ENCODE data around the gene CCDC172. TPM values are rescaled to one million over a fixed set of nuclear protein-coding genes. Genes with fewer than 3 reads are reported as not detected.

The CCDC172 gene, protein sequence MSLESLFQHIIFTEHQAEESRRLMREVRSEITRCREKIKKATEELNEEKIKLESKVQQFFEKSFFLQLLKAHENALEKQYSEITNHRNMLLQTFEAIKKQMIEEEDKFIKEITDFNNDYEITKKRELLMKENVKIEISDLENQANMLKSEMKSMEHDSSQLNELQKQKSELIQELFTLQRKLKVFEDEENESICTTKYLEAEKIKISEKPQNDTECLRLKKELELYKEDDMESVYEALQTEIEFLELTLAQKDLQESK
- not detected in 3 replicates for total RNA-seq

DNA sequence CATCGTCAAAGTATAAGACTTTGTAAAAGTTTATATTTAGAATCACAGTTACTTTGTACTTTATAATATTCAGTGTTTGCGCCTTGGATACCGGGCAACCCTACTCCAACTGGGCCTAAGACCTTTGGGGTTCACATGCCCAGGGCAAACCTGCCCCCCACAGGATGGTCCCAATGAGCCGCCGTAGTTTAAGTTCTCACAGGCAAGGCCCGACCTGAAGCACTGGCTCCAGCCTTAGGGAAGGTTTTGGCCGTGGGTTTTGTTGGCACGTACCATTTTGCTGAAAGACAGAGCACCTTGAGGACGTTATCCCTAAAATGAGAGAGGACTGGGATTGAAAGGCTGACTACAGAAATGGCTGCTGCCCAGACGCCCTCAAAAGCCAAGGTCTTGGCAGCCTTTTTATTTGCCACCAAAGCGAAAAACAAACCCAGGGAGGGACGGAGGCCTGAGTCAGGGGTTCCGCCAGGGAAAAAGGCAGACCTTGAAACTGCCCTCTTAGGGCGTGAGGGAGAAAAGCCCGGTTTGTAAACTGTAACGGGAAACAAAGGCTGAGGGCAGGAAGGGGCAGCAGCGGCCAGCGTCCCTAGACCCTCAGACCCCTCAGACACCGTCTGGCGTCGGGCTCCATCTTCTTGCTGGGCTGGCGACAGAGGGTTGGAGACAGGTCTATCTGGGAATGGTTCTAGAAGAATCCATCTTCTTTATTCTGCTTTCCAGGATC is at the start of gene CCDC172:
CCDC172 (plus strand) TSS at position 222 of the 724 bp plus-strand sequence. CDS start 564 bp downstream, outside the sequence.
- H3K4me1 Mint-ChIP-seq, result no peaks in the 10 kb centered on the region
- H3K4me3 Mint-ChIP-seq, result no peak within 1 kb of the TSS
- no peak for DNase-seq (ENCODE audit: low spot score in 2 of 2, unreplicated experiment in 2 of 2)
- no peak within 1 kb of the TSS for H3K27ac Mint-ChIP-seq
- TF ChIP-seq, protein P1, sequence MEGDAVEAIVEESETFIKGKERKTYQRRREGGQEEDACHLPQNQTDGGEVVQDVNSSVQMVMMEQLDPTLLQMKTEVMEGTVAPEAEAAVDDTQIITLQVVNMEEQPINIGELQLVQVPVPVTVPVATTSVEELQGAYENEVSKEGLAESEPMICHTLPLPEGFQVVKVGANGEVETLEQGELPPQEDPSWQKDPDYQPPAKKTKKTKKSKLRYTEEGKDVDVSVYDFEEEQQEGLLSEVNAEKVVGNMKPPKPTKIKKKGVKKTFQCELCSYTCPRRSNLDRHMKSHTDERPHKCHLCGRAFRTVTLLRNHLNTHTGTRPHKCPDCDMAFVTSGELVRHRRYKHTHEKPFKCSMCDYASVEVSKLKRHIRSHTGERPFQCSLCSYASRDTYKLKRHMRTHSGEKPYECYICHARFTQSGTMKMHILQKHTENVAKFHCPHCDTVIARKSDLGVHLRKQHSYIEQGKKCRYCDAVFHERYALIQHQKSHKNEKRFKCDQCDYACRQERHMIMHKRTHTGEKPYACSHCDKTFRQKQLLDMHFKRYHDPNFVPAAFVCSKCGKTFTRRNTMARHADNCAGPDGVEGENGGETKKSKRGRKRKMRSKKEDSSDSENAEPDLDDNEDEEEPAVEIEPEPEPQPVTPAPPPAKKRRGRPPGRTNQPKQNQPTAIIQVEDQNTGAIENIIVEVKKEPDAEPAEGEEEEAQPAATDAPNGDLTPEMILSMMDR (IDR thresholded peaks at IDR 0.05; ENCODE audit: unreplicated experiment), result no peak
- H3K27me3 Mint-ChIP-seq (ENCODE audit: low read depth), result peaks cover 28% of the 10 kb centered on the region
- no peaks in the 10 kb centered on the region for H3K9me3 Mint-ChIP-seq
- H3K36me3 Mint-ChIP-seq, result no peaks in the 10 kb centered on the region

DNA sequence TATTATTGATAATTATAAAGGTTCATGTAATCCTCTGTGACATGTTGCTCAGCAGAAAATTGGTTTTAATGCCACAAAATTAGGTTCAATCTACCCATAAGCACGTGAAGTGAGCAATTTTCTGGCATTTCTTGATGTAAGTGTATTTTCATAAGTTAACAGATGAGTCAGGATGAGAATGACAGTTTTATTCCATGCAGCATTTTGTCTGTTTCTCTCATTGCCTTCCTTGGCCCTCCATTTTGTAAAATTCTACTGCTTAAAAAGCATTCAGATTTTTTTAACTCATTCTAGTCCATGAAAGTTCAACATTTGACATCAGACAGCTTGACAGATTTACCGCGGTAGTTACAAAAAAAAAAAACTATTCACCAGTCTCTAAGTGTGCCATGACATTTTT is 47.3 kb upstream of the CCDC172 start:
- Mint-ChIP-seq H3K27ac (no peak overlapping the region), H3K4me1 (peaks cover 24% of the 10 kb centered on the region), H3K36me3 (no peaks in the 10 kb centered on the region), H3K9me3 (no peaks in the 10 kb centered on the region), H3K4me3 (no peak overlapping the region), H3K27me3 (ENCODE audit: low read depth) (peaks cover 14% of the 10 kb centered on the region)
- no peak for DNase-seq (ENCODE audit: low spot score in 2 of 2, unreplicated experiment in 2 of 2)
- TF ChIP-seq, protein P1 (IDR thresholded peaks at IDR 0.05; ENCODE audit: unreplicated experiment), result no peak

DNA sequence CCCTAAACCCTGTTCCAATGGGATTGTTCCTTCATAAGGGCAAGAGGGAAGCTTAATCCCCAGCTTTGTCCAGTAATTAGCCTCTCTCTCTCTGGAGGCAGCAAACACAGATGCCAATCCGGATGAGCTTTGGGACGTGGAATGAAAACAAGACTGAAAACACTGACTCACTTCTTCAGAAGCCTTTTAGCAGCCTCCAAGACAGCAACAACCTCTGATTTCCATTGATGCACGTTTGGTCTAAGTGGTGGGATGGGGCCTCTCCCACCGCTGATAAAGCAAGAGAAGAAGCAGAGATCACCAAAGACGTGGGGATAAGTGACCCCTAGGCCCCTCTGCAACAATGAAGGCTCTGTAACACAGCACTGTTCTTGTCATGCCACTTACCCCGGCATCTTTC is 45.4 kb upstream of the CCDC172 start:
- Mint-ChIP-seq H3K27me3 (ENCODE audit: low read depth) (peaks cover 13% of the 10 kb centered on the region), H3K36me3 (no peaks in the 10 kb centered on the region), H3K27ac (no peak overlapping the region), H3K9me3 (no peaks in the 10 kb centered on the region), H3K4me1 (peaks cover 24% of the 10 kb centered on the region), H3K4me3 (no peak overlapping the region)
- no peak for DNase-seq (ENCODE audit: low spot score in 2 of 2, unreplicated experiment in 2 of 2)
- TF ChIP-seq, protein P1 (IDR thresholded peaks at IDR 0.05; ENCODE audit: unreplicated experiment), result no peak

DNA sequence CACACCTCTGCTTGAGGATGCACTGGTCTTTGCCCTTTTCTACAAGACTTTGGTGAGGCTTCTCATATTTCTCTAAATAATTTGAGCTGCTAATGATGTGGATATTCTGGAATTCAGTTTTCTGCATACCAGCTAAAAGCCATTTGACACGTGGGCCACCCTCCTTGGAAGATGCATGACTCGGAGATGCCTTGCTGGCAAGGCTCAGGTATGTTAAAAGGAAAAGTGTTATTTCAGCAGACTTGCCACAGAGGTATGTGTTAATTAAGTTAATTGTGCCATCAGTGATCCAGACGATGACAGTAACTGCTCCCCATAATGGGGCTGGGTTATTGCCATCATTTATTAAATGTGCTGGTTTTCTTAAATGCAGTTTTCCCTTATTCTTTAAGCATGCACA is 42.5 kb upstream of the CCDC172 start:
- Mint-ChIP-seq H3K4me3 (no peak overlapping the region), H3K27ac (no peak overlapping the region), H3K27me3 (ENCODE audit: low read depth) (no peaks in the 10 kb centered on the region), H3K36me3 (no peaks in the 10 kb centered on the region), H3K9me3 (no peaks in the 10 kb centered on the region), H3K4me1 (peaks cover 12% of the 10 kb centered on the region)
- TF ChIP-seq, protein P1 (IDR thresholded peaks at IDR 0.05; ENCODE audit: unreplicated experiment), result no peak
- DNase-seq (ENCODE audit: low spot score in 2 of 2, unreplicated experiment in 2 of 2), result no peak

DNA sequence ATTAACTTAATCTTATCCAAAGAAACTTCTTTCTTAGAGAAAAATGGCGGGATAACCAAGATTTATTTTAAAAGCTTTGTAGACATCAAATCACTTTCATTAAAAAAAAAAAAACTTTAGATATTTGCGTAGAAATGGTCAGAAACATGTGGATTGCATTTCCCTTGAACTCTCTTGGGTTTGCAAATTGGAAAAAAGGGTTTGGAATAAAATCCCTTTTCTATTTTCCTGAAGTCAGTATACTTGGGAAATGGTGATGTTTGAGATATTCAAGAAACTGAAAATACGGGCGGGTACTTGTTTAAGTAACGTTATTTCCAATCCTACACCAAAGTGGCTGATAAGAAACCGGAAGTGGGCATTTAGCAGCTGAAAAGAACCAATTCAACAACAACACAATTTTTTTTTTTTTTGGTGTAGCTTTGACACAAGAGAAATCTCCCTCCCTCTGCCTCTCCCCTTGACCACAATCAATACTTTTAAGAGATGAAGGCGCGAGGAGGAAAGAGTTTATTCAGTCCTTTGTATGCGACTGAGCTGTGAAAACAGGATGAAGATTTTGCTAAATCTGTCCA is 37.5 kb upstream of the CCDC172 start:
- no peak for DNase-seq (ENCODE audit: low spot score in 2 of 2, unreplicated experiment in 2 of 2)
- Mint-ChIP-seq H3K9me3 (peaks cover 5% of the 10 kb centered on the region), H3K27me3 (ENCODE audit: low read depth) (peaks cover 7% of the 10 kb centered on the region), H3K4me1 (peaks cover 2% of the 10 kb centered on the region), H3K27ac (no peak overlapping the region), H3K4me3 (no peak overlapping the region), H3K36me3 (no peaks in the 10 kb centered on the region)
- TF ChIP-seq, protein P1 (IDR thresholded peaks at IDR 0.05; ENCODE audit: unreplicated experiment), result no peak

All from mesothelial cell of epicardium (in vitro differentiated cells).